ENCODE data around the gene DNAI4. TPM values are rescaled to one million over a fixed set of nuclear protein-coding genes. Genes with fewer than 3 reads are reported as not detected.

The DNAI4 gene
- total RNA-seq, 1 experiment from 2014 or later, result 4.9 TPM

- DNase-seq (ENCODE audit: low spot score), result no peak
- intact Hi-C loops (cut with micrococcal nuclease; ENCODE audit: unreplicated experiment), result no loop called here
Measured at GRCh38 chr1:66947267-66947666, 22.6 kb upstream of the DNAI4 start.

GRCh38 chr1:66945316-66945715, 20.7 kb upstream of the DNAI4 start:
- TF ChIP-seq EZH2 (IDR thresholded peaks at IDR 0.05; ENCODE audit: borderline replicate concordance, low read depth, low read length, poor library complexity, severe bottlenecking) (no peak), CTCF (conservative IDR thresholded peaks at IDR 0.05; ENCODE audit: low read depth, low read length) (no peak)
- DNase-seq (ENCODE audit: low spot score), result no peak
- Histone ChIP-seq H3K36me3 (ENCODE audit: insufficient read depth, low read length, poor library complexity, severe bottlenecking) (peaks cover 23% of the 10 kb centered on the region), H3K27me3 (replicated peaks; ENCODE audit: insufficient read depth, low read depth, low read length, poor library complexity) (no peaks in the 10 kb centered on the region), H3K4me3 (ENCODE audit: low read depth, low read length, poor library complexity, severe bottlenecking) (no peak overlapping the region), H3K27ac (ENCODE audit: low read depth, low read length, poor library complexity, severe bottlenecking) (no peak overlapping the region), H3K9me3 (ENCODE audit: low read depth, low read length, poor library complexity, severe bottlenecking) (no peaks in the 10 kb centered on the region), H3K4me1 (ENCODE audit: insufficient read depth, low read length, poor library complexity, severe bottlenecking) (no peaks in the 10 kb centered on the region)
- CTCF ChIA-PET, result no interaction called here
- no TSS peak for BruUV-seq (replicated peaks)
- POLR2A ChIA-PET (ENCODE audit: low non-redundant PET), result no interaction called here
- intact Hi-C loops (cut with micrococcal nuclease; ENCODE audit: unreplicated experiment), result no loop called here

More at GRCh38 chr1:66947267-66947666, 22.6 kb upstream of the DNAI4 start:
- CTCF ChIA-PET, result no interaction called here
- POLR2A ChIA-PET (ENCODE audit: low non-redundant PET), result no interaction called here
- Histone ChIP-seq H3K27me3 (replicated peaks; ENCODE audit: insufficient read depth, low read depth, low read length, poor library complexity) (no peaks in the 10 kb centered on the region), H3K9me3 (ENCODE audit: low read depth, low read length, poor library complexity, severe bottlenecking) (no peaks in the 10 kb centered on the region), H3K27ac (ENCODE audit: low read depth, low read length, poor library complexity, severe bottlenecking) (no peak overlapping the region), H3K4me3 (ENCODE audit: low read depth, low read length, poor library complexity, severe bottlenecking) (no peak overlapping the region), H3K4me1 (ENCODE audit: insufficient read depth, low read length, poor library complexity, severe bottlenecking) (no peaks in the 10 kb centered on the region), H3K36me3 (ENCODE audit: insufficient read depth, low read length, poor library complexity, severe bottlenecking) (peaks cover 19% of the 10 kb centered on the region)
- BruUV-seq (replicated peaks), result no TSS peak
- no peak for TF ChIP-seq EZH2 (IDR thresholded peaks at IDR 0.05; ENCODE audit: borderline replicate concordance, low read depth, low read length, poor library complexity, severe bottlenecking)
- no peak for TF ChIP-seq CTCF (conservative IDR thresholded peaks at IDR 0.05; ENCODE audit: low read depth, low read length)

GRCh38 chr1:66944330-66945274, 19.9 kb upstream of the DNAI4 start:
- intact Hi-C loops (cut with micrococcal nuclease; ENCODE audit: unreplicated experiment), result no loop called here
- no peak overlapping the region for H3K27ac ChIP-seq (ENCODE audit: low read depth, low read length, poor library complexity, severe bottlenecking)
- no peaks in the 10 kb centered on the region for H3K4me1 ChIP-seq (ENCODE audit: insufficient read depth, low read length, poor library complexity, severe bottlenecking)
- no peaks in the 10 kb centered on the region for H3K9me3 ChIP-seq (ENCODE audit: low read depth, low read length, poor library complexity, severe bottlenecking)
- ChIA-PET CTCF (no interaction called here), POLR2A (ENCODE audit: low non-redundant PET) (no interaction called here)
- no peak for DNase-seq (ENCODE audit: low spot score)
- no peaks in the 10 kb centered on the region for H3K27me3 ChIP-seq (replicated peaks; ENCODE audit: insufficient read depth, low read depth, low read length, poor library complexity)
- BruUV-seq (replicated peaks), result no TSS peak
- H3K36me3 ChIP-seq (ENCODE audit: insufficient read depth, low read length, poor library complexity, severe bottlenecking), result peaks cover 23% of the 10 kb centered on the region
- TF ChIP-seq CTCF (conservative IDR thresholded peaks at IDR 0.05; ENCODE audit: low read depth, low read length) (no peak), EZH2 (IDR thresholded peaks at IDR 0.05; ENCODE audit: borderline replicate concordance, low read depth, low read length, poor library complexity, severe bottlenecking) (no peak)
- no peak overlapping the region for H3K4me3 ChIP-seq (ENCODE audit: low read depth, low read length, poor library complexity, severe bottlenecking)
